ENCODE measurements around the gene EBPL.
A peak's percentile ranks its signal among the peaks of the same experiment; 100 is the strongest.

Gene EBPL

DNA sequence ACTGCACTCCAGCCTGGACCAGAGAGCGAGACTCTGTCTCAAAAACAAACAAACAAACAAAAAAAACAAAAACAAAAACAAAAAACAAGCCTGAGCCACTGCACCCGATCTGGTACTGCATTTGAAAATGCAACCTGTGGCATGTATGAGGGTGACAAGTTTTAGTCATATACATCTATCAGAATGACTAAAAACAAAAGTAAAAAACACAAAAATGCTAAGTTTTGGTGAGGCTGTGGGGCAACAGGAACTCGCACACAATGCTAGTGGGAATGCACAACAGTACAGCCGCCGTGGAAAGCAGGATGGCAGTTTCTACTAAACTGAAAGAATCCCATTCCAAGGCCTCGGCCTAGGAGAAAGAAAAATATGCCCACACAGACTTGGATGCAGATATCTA, 7.8 kb downstream of the EBPL start:
- no peak overlapping the region for H3K27ac ChIP-seq (ENCODE audit: low read length, poor library complexity, severe bottlenecking)
- no peak for DNase-seq
- WGBS: 98% methylated on average over 3 of the region's 6 CpGs
- H2BK5ac ChIP-seq (ENCODE audit: low read depth, low read length, poor library complexity, severe bottlenecking): no peak overlapping the region
- no peak overlapping the region for H2BK15ac ChIP-seq (ENCODE audit: low read depth, poor library complexity, severe bottlenecking)
- H3K4me2 ChIP-seq (ENCODE audit: low read length, poor library complexity, severe bottlenecking): no peak overlapping the region
- peaks cover 11 to 19% of the 10 kb centered on the region in 2 experiments for H3K36me3 ChIP-seq (ENCODE audit: control insufficient read depth in 1 of 2, insufficient read depth in 2 of 2, low read depth in 1 of 2, low read length in 2 of 2)
- peaks cover 31% of the 10 kb centered on the region for H3K79me1 ChIP-seq (replicated peaks; ENCODE audit: low read length, poor library complexity, severe bottlenecking)
- H3K27me3 ChIP-seq (ENCODE audit: control insufficient read depth in 1 of 2, insufficient read depth in 1 of 2, low read length in 2 of 2): no peaks in the 10 kb centered on the region
- H4K91ac ChIP-seq (ENCODE audit: low read length): no peak overlapping the region
- no peak overlapping the region for H3K4ac ChIP-seq (ENCODE audit: low read depth in 1 of 2, low read length in 2 of 2)
- H3K9ac ChIP-seq (ENCODE audit: low read length): no peak overlapping the region
- no peak overlapping the region for H3K23ac ChIP-seq (ENCODE audit: low read length in 2 of 2)
- H2AK5ac ChIP-seq (ENCODE audit: low read length, severe bottlenecking): no peak overlapping the region
- H3K9me3 ChIP-seq (ENCODE audit: control insufficient read depth, low read length): no peaks in the 10 kb centered on the region
- no peak overlapping the region for H2AFZ ChIP-seq (ENCODE audit: low read depth, low read length)
- H2BK120ac ChIP-seq (ENCODE audit: low read depth, low read length): no peak overlapping the region
- H3K14ac ChIP-seq (ENCODE audit: low read length in 2 of 2): no peak overlapping the region
- H2BK12ac ChIP-seq (ENCODE audit: low read length in 2 of 2): no peak overlapping the region
- H3K4me3 ChIP-seq (ENCODE audit: insufficient read depth in 1 of 2, low read depth in 1 of 2, low read length in 2 of 2): no peak overlapping the region
- H3K18ac ChIP-seq (ENCODE audit: low read depth in 1 of 2, low read length in 2 of 2): no peak overlapping the region
- peaks cover 2% of the 10 kb centered on the region for H3K4me1 ChIP-seq (ENCODE audit: control insufficient read depth, insufficient read depth, low read depth, low read length)
- no peak overlapping the region for H4K8ac ChIP-seq (ENCODE audit: low read length)

DNA sequence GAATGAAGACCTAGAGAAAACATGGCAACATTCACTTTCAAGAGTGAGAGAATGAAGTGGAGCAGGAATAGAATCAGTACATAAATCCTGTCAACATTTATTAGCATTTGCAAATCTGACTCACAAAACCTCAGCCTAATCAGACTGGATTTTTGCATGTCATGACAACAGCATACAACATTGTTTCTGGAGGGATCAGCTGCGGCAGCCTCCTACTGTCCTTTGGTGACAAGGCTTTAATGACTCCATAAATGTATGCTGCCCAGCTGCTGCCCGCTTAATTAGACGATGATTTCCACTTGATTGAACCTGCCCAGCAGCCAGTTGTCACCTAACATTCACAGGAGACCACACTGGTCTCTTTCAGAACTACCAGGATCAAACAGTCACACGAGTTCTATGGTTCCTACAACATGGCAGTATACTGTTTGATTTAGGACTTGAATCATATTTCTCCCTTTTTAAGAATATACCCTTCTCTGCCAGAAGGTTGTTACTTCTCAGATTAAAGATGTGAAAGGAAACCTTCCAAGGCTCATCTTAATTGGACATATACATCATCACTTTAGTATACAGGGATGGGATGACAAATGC, 9.3 kb downstream of the EBPL start:
- Histone ChIP-seq H3K23ac (ENCODE audit: low read length in 2 of 2) (no peak overlapping the region), H2BK120ac (ENCODE audit: low read depth, low read length) (no peak overlapping the region), H2AK5ac (ENCODE audit: low read length, severe bottlenecking) (no peak overlapping the region), H4K91ac (ENCODE audit: low read length) (no peak overlapping the region), H3K4me1 (ENCODE audit: control insufficient read depth, insufficient read depth, low read depth, low read length) (no peaks in the 10 kb centered on the region), H3K18ac (ENCODE audit: low read depth in 1 of 2, low read length in 2 of 2) (no peak overlapping the region), H3K9ac (ENCODE audit: low read length) (peak overlapping the region; percentile 5), H4K8ac (ENCODE audit: low read length) (no peak overlapping the region), H3K4ac (ENCODE audit: low read depth in 1 of 2, low read length in 2 of 2) (no peak overlapping the region), H2BK5ac (ENCODE audit: low read depth, low read length, poor library complexity, severe bottlenecking) (no peak overlapping the region), H3K14ac (ENCODE audit: low read length in 2 of 2) (no peak overlapping the region), H2BK15ac (ENCODE audit: low read depth, poor library complexity, severe bottlenecking) (no peak overlapping the region), H2AFZ (ENCODE audit: low read depth, low read length) (no peak overlapping the region), H3K4me2 (ENCODE audit: low read length, poor library complexity, severe bottlenecking) (no peak overlapping the region), H2BK12ac (ENCODE audit: low read length in 2 of 2) (no peak overlapping the region), H3K36me3 (ENCODE audit: control insufficient read depth in 1 of 2, insufficient read depth in 2 of 2, low read depth in 1 of 2, low read length in 2 of 2) (peaks cover 0 to 18% of the 10 kb centered on the region in 2 experiments), H3K9me3 (ENCODE audit: control insufficient read depth, low read length) (no peaks in the 10 kb centered on the region), H3K27ac (ENCODE audit: low read length, poor library complexity, severe bottlenecking) (no peak overlapping the region), H3K79me1 (replicated peaks; ENCODE audit: low read length, poor library complexity, severe bottlenecking) (peaks cover 30% of the 10 kb centered on the region), H3K27me3 (ENCODE audit: control insufficient read depth in 1 of 2, insufficient read depth in 1 of 2, low read length in 2 of 2) (no peaks in the 10 kb centered on the region), H3K4me3 (ENCODE audit: insufficient read depth in 1 of 2, low read depth in 1 of 2, low read length in 2 of 2) (no peak overlapping the region)
- peak; percentile 78 for DNase-seq
- WGBS: 62% methylated on average over 3 of the region's 4 CpGs

DNA sequence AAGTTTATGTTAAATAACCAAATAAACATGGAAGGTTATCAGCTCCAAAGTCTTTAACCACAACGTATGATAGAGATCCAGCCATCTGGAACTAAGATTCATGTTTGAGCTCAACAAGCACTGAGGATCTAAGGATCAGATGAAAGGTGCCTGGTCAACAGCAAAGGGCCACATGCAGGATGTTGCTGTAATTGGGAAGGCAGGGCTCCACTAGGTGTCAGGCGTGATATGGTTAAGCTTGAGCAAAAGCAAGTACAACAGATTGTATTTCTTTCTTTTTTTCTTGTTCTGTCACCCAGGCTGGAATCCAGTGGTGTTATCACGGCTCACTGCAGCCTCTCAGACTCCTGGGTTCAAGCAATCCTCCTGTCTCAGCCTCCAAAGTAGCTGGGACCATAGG, 12.0 kb downstream of the EBPL start:
- no peaks in the 10 kb centered on the region for H3K9me3 ChIP-seq (ENCODE audit: control insufficient read depth, low read length)
- H3K79me1 ChIP-seq (replicated peaks; ENCODE audit: low read length, poor library complexity, severe bottlenecking): peaks cover 35% of the 10 kb centered on the region
- H3K4me2 ChIP-seq (ENCODE audit: low read length, poor library complexity, severe bottlenecking): no peak overlapping the region
- no peak overlapping the region for H2BK15ac ChIP-seq (ENCODE audit: low read depth, poor library complexity, severe bottlenecking)
- H3K14ac ChIP-seq (ENCODE audit: low read length in 2 of 2): no peak overlapping the region
- no peak overlapping the region for H3K9ac ChIP-seq (ENCODE audit: low read length)
- no peak overlapping the region for H3K4me3 ChIP-seq (ENCODE audit: insufficient read depth in 1 of 2, low read depth in 1 of 2, low read length in 2 of 2)
- H3K23ac ChIP-seq (ENCODE audit: low read length in 2 of 2): no peak overlapping the region
- H2BK120ac ChIP-seq (ENCODE audit: low read depth, low read length): no peak overlapping the region
- H2AFZ ChIP-seq (ENCODE audit: low read depth, low read length): no peak overlapping the region
- no peaks in the 10 kb centered on the region for H3K27me3 ChIP-seq (ENCODE audit: control insufficient read depth in 1 of 2, insufficient read depth in 1 of 2, low read length in 2 of 2)
- no peak overlapping the region for H4K8ac ChIP-seq (ENCODE audit: low read length)
- 87% methylated on average over 3 of the region's 3 CpGs for WGBS
- H3K4ac ChIP-seq (ENCODE audit: low read depth in 1 of 2, low read length in 2 of 2): no peak overlapping the region
- H2AK5ac ChIP-seq (ENCODE audit: low read length, severe bottlenecking): no peak overlapping the region
- no peak overlapping the region for H2BK12ac ChIP-seq (ENCODE audit: low read length in 2 of 2)
- no peak overlapping the region for H3K18ac ChIP-seq (ENCODE audit: low read depth in 1 of 2, low read length in 2 of 2)
- H2BK5ac ChIP-seq (ENCODE audit: low read depth, low read length, poor library complexity, severe bottlenecking): no peak overlapping the region
- H4K91ac ChIP-seq (ENCODE audit: low read length): no peak overlapping the region
- peaks cover 7 to 13% of the 10 kb centered on the region in 2 experiments for H3K36me3 ChIP-seq (ENCODE audit: control insufficient read depth in 1 of 2, insufficient read depth in 2 of 2, low read depth in 1 of 2, low read length in 2 of 2)
- H3K27ac ChIP-seq (ENCODE audit: low read length, poor library complexity, severe bottlenecking): no peak overlapping the region
- H3K4me1 ChIP-seq (ENCODE audit: control insufficient read depth, insufficient read depth, low read depth, low read length): no peaks in the 10 kb centered on the region
- DNase-seq: no peak

DNA sequence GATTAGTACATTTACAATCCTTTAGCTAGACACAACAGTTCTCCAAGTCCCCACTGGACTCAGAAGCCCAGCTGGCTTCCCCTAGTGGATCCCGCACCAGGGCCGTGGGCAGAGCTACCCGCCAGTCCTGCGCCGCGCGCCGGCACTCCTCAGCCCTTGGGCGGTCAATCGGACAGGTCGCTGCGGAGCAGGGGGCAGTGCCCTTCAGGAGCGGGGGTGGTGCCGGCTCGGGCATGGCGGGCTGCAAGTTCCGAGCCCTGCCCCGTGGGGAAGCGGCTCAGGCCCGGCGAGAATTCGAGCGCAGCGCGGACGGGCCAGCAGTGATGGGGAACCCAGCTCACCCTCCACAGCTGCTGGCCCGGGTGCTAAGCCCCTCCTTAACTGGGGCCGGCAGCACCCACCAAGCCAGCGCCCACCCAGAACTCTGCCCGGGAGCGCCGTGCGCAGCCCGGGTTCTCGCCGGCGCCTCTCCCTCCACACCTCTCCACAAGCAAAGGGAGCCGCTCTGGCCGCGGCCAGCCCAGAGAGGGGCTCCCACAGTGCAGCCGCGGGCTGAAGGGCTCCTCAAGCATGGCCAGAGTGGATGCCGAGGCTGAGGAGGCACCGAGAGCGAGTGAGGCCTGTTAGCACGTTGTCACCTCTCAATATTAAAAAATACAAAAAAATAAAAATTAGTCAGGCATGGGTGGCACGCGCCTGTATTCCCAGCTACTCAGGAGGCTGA, 12.9 kb downstream of the EBPL start:
- no peak overlapping the region for H2BK120ac ChIP-seq (ENCODE audit: low read depth, low read length)

More for the DNA sequence above, 12.9 kb downstream of the EBPL start:
- H4K91ac ChIP-seq (ENCODE audit: low read length): no peak overlapping the region
- peaks cover 7 to 13% of the 10 kb centered on the region in 2 experiments for H3K36me3 ChIP-seq (ENCODE audit: control insufficient read depth in 1 of 2, insufficient read depth in 2 of 2, low read depth in 1 of 2, low read length in 2 of 2)
- H3K4ac ChIP-seq (ENCODE audit: low read depth in 1 of 2, low read length in 2 of 2): no peak overlapping the region
- no peak overlapping the region for H2AK5ac ChIP-seq (ENCODE audit: low read length, severe bottlenecking)
- H2BK15ac ChIP-seq (ENCODE audit: low read depth, poor library complexity, severe bottlenecking): no peak overlapping the region
- H3K23ac ChIP-seq (ENCODE audit: low read length in 2 of 2): no peak overlapping the region
- H3K9ac ChIP-seq (ENCODE audit: low read length): no peak overlapping the region
- H3K4me2 ChIP-seq (ENCODE audit: low read length, poor library complexity, severe bottlenecking): no peak overlapping the region
- H3K9me3 ChIP-seq (ENCODE audit: control insufficient read depth, low read length): no peaks in the 10 kb centered on the region
- peaks cover 38% of the 10 kb centered on the region for H3K79me1 ChIP-seq (replicated peaks; ENCODE audit: low read length, poor library complexity, severe bottlenecking)
- no peak overlapping the region for H3K27ac ChIP-seq (ENCODE audit: low read length, poor library complexity, severe bottlenecking)
- peak overlapping the region in 1 of 2 experiments; percentile 20 for H3K4me3 ChIP-seq (ENCODE audit: insufficient read depth in 1 of 2, low read depth in 1 of 2, low read length in 2 of 2)
- no peak overlapping the region for H2BK12ac ChIP-seq (ENCODE audit: low read length in 2 of 2)
- H3K4me1 ChIP-seq (ENCODE audit: control insufficient read depth, insufficient read depth, low read depth, low read length): no peaks in the 10 kb centered on the region
- no peak overlapping the region for H3K14ac ChIP-seq (ENCODE audit: low read length in 2 of 2)
- H3K18ac ChIP-seq (ENCODE audit: low read depth in 1 of 2, low read length in 2 of 2): no peak overlapping the region
- H2AFZ ChIP-seq (ENCODE audit: low read depth, low read length): no peak overlapping the region
- no peaks in the 10 kb centered on the region for H3K27me3 ChIP-seq (ENCODE audit: control insufficient read depth in 1 of 2, insufficient read depth in 1 of 2, low read length in 2 of 2)
- H2BK5ac ChIP-seq (ENCODE audit: low read depth, low read length, poor library complexity, severe bottlenecking): no peak overlapping the region
- WGBS: 97% methylated on average over 43 of the region's 48 CpGs
- DNase-seq: no peak
- no peak overlapping the region for H4K8ac ChIP-seq (ENCODE audit: low read length)
